Liver (tissue), 9 donors: Measurements from ENCODE around the gene GSAP. TPM values are rescaled to one million over a fixed set of nuclear protein-coding genes. Genes with fewer than 3 reads are reported as not detected.
A peak's percentile ranks its signal among the peaks of the same experiment; 100 is the strongest.

ENCODE experiments used
- DNase-seq: peaks from one replicate; pipeline ENCODE4 v3.0.0-alpha.2; 2017; ENCODE audit warnings: low spot score
- H3K27ac ChIP-seq, 2 donors: one replicate each; pipeline ENCODE4 v1.7.0; 2013; ENCODE audit warnings: inconsistent platforms in 2 of 2, low read length in 2 of 2, control low read depth in 1 of 2, low read depth in 1 of 2, mild to moderate bottlenecking in 1 of 2
- H3K27me3 ChIP-seq, 4 donors: one replicate each; pipeline versions ENCODE4 v1.6.1 to v1.7.0; 2013; ENCODE audit warnings: low read length in 3 of 4, inconsistent platforms in 1 of 4, mild to moderate bottlenecking in 1 of 4, moderate library complexity in 1 of 4; ENCODE audit not compliant: control insufficient read depth in 4 of 4, insufficient read depth in 4 of 4
- H3K36me3 ChIP-seq, 4 donors: one replicate each; pipeline versions ENCODE4 v1.6.1 to v1.7.0; 2013; ENCODE audit warnings: low read length in 3 of 4, mild to moderate bottlenecking in 3 of 4, low read depth in 1 of 4, moderate library complexity in 1 of 4; ENCODE audit not compliant: control insufficient read depth in 4 of 4, insufficient read depth in 3 of 4
- H3K4me1 ChIP-seq, 4 donors: one replicate each; pipeline versions ENCODE4 v1.6.1 to v1.7.0; 2013; ENCODE audit warnings: low read length in 3 of 4, mild to moderate bottlenecking in 3 of 4, moderate library complexity in 1 of 4; ENCODE audit not compliant: control insufficient read depth in 4 of 4, insufficient read depth in 4 of 4
- H3K4me3 ChIP-seq, 3 donors: one replicate each; pipeline versions ENCODE4 v1.6.1 to v1.7.0; 2013; ENCODE audit warnings: low read length in 3 of 3, control low read depth in 1 of 3, low read depth in 1 of 3, mild to moderate bottlenecking in 1 of 3
- H3K9ac ChIP-seq, 2 donors: one replicate each; pipeline ENCODE4 v1.7.0; 2013; ENCODE audit warnings: low read length in 2 of 2, mild to moderate bottlenecking in 2 of 2, moderate library complexity in 2 of 2, control low read depth in 1 of 2, low read depth in 1 of 2
- H3K9me3 ChIP-seq, 4 donors: one replicate each; pipeline versions ENCODE4 v1.6.1 to v1.7.0; 2013; ENCODE audit warnings: low read length in 3 of 4; ENCODE audit not compliant: control insufficient read depth in 4 of 4
- FOXA1 ChIP-seq: IDR thresholded peaks from 2 replicates; pipeline ENCODE4 v1.6.1; 2016; ENCODE audit warnings: antibody characterized with exemption
- FOXA2 ChIP-seq: IDR thresholded peaks from 2 replicates; pipeline ENCODE4 v1.6.1; 2016; ENCODE audit warnings: antibody characterized with exemption
- GABPA ChIP-seq, 2 donors: IDR thresholded peaks in 1 of 2; conservative IDR thresholded peaks in 1 of 2; 2 replicates each; pipeline ENCODE4 v1.6.1; 2016; ENCODE audit warnings: antibody characterized with exemption in 2 of 2, mild to moderate bottlenecking in 1 of 2, moderate library complexity in 1 of 2
- HNF4A ChIP-seq, 2 donors: conservative IDR thresholded peaks; 2 replicates each; pipeline ENCODE4 v1.6.1; 2016; ENCODE audit warnings: antibody characterized with exemption in 2 of 2, mild to moderate bottlenecking in 2 of 2
- HNF4G ChIP-seq: IDR thresholded peaks from 2 replicates; pipeline ENCODE4 v1.6.1; 2016; ENCODE audit warnings: antibody characterized with exemption
- JUND ChIP-seq, 2 donors: IDR thresholded peaks; 2 replicates each; pipeline ENCODE4 v1.6.1; 2016; ENCODE audit warnings: antibody characterized with exemption in 2 of 2
- NR2F2 ChIP-seq: IDR thresholded peaks from 2 replicates; pipeline ENCODE4 v1.6.1; 2016; ENCODE audit warnings: antibody characterized with exemption
- RAD21 ChIP-seq, 2 donors: IDR thresholded peaks; 2 replicates each; pipeline ENCODE4 v1.6.1; 2016; ENCODE audit warnings: antibody characterized with exemption in 2 of 2, mild to moderate bottlenecking in 2 of 2
- RXRA ChIP-seq, 2 donors: IDR thresholded peaks; 2 replicates each; pipeline ENCODE4 v1.6.1; 2017 to 2018; ENCODE audit warnings: antibody characterized with exemption in 2 of 2, mild to moderate bottlenecking in 1 of 2
- SP1 ChIP-seq: IDR thresholded peaks from 2 replicates; pipeline ENCODE4 v1.6.1; 2018; ENCODE audit warnings: antibody characterized with exemption, mild to moderate bottlenecking
- TAF1 ChIP-seq: conservative IDR thresholded peaks from 2 replicates; pipeline ENCODE4 v1.6.1; 2016; ENCODE audit warnings: antibody characterized with exemption, mild to moderate bottlenecking
- YY1 ChIP-seq: IDR thresholded peaks from 2 replicates; pipeline ENCODE4 v1.6.1; 2016; ENCODE audit warnings: antibody characterized with exemption, mild to moderate bottlenecking
- whole genome bisulfite sequencing: extraction: QIAGEN DNeasy Blood & Tissue Kit; methylation state at CpG from one replicate; pipeline ENCODE4 v1.1.7; 2013; 5-methylcytosine and 5-hydroxymethylcytosine counted together
- polyA plus RNA-seq, 2 donors: library from polyadenylated mRNA; stranded (reverse) in 1 of 2; unstranded in 1 of 2; fragments of 200-250 nt in 1 of 2; fragments of >200 nt in 1 of 2; fragmentation: Nextera tagmentation in 1 of 2; extraction: Ambion mirVana in 1 of 2; gene quantifications; one replicate each; pipeline versions ENCODE4 v1.2.1 to v1.2.3, GENCODE V29; 2013 to 2015
- total RNA-seq, 2 donors: library from RNA; depleted of rRNA; stranded (reverse); fragments of >200 nt; gene quantifications; one replicate each; pipeline ENCODE4 v1.2.3, GENCODE V29; 2014
- TF ChIP-seq, protein P1 (sequence below): IDR thresholded peaks from 2 replicates; pipeline ENCODE4 v1.6.1; 2016; ENCODE audit warnings: antibody characterized with exemption
- TF ChIP-seq, protein P2 (sequence below): IDR thresholded peaks from 2 replicates; pipeline ENCODE4 v1.6.1; 2016; ENCODE audit warnings: antibody characterized with exemption, mild to moderate bottlenecking
- TF ChIP-seq, protein P3 (sequence below): IDR thresholded peaks from 2 replicates; pipeline ENCODE4 v1.6.1; 2016; ENCODE audit warnings: antibody characterized with exemption
- donor health status: healthy.
- donor health status: healthy.
- donor health status: healthy.
- donor health status: healthy.
- donor health status: healthy.

GSAP gene
- total and polyA plus RNA-seq, 4 donors: 4.1 to 30.9 (median 17.7) TPM

DNA sequence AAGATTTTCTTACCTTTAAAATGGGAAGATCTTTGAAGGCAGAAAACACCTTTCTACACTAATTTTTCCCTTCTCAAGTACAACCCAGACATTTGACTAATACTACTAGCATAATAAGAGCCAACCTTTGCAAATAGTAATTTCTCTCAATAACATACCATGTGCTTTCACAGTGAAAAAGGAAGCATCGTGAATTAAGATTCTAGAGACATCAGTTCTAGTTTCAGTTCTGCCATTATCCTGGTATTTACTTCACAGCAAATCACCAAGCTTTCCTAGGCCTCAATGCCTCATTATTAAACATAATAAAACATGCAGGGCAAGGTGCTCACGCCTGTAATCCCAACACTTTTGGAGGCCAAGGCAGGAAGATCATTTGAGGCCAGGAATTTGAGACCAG is 24.9 kb downstream of the GSAP start:
- Histone ChIP-seq H3K27me3 (no peaks in the 10 kb centered on the region), H3K4me3 (no peak overlapping the region), H3K9me3 (no peaks in the 10 kb centered on the region), H3K27ac (no peak overlapping the region), H3K4me1 (no peaks in the 10 kb centered on the region), H3K36me3 (peaks cover 0 to 17% (median 10%) of the 10 kb centered on the region in 4 donors), H3K9ac (no peak overlapping the region)
- no peak for DNase-seq
- WGBS: 85% methylated on average over 2 of the region's 2 CpGs
- TF ChIP-seq HNF4G: no peak
- TF ChIP-seq JUND (IDR thresholded peaks at IDR 0.05): no peak
- no peak for TF ChIP-seq NR2F2
- TF ChIP-seq TAF1: no peak
- TF ChIP-seq, protein P1, sequence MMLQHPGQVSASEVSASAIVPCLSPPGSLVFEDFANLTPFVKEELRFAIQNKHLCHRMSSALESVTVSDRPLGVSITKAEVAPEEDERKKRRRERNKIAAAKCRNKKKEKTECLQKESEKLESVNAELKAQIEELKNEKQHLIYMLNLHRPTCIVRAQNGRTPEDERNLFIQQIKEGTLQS: no peak
- TF ChIP-seq GABPA (IDR thresholded peaks at IDR 0.05 in 1 of 2, conservative IDR thresholded peaks at IDR 0.05 in 1 of 2): no peak
- TF ChIP-seq RAD21 (IDR thresholded peaks at IDR 0.05): no peak
- no peak for TF ChIP-seq RXRA (IDR thresholded peaks at IDR 0.05)

DNA sequence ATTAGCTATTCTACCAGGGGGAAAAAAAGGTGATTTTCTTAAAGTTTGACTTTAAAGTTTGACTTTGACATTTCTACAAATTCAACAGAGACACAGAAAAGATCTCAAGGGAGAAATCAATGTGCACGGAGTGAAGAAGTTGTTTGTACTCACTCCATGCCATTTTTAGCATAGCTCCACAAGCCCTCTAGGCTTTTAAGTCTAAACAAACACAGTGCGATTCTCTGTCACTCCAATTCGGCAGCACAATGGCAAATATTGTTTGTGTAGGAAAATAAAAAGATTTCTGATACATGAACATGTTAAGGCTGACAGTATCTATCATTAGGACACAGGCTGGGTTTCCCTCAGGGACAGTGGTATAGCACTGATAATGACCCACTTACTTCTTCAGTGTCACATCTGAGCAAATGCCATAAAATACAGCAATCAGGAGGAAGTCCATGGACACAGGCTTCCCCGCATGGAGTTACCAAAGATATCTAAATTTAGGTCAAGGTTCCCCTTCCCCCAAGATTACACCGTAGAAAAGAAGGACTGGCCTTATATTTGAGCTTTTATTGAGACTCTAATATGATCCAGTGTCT is 28.0 kb downstream of the GSAP start:
- peaks cover 4 to 10% (median 7%) of the 10 kb centered on the region in 4 donors for H3K4me1 ChIP-seq
- H3K4me3 ChIP-seq: no peak overlapping the region
- no peak overlapping the region for H3K27ac ChIP-seq
- H3K27me3 ChIP-seq: no peaks in the 10 kb centered on the region
- no peak for TF ChIP-seq GABPA (IDR thresholded peaks at IDR 0.05 in 1 of 2, conservative IDR thresholded peaks at IDR 0.05 in 1 of 2)
- TF ChIP-seq HNF4A (conservative IDR thresholded peaks at IDR 0.05): peak in 1 of 2 donors; percentile 20
- TF ChIP-seq, protein P1: no peak
- no peak for DNase-seq
- 72% methylated on average over 5 of the region's 5 CpGs for WGBS
- H3K36me3 ChIP-seq: peaks cover 2 to 14% (median 12%) of the 10 kb centered on the region in 4 donors
- H3K9me3 ChIP-seq: no peaks in the 10 kb centered on the region
- no peak overlapping the region for H3K9ac ChIP-seq

DNA sequence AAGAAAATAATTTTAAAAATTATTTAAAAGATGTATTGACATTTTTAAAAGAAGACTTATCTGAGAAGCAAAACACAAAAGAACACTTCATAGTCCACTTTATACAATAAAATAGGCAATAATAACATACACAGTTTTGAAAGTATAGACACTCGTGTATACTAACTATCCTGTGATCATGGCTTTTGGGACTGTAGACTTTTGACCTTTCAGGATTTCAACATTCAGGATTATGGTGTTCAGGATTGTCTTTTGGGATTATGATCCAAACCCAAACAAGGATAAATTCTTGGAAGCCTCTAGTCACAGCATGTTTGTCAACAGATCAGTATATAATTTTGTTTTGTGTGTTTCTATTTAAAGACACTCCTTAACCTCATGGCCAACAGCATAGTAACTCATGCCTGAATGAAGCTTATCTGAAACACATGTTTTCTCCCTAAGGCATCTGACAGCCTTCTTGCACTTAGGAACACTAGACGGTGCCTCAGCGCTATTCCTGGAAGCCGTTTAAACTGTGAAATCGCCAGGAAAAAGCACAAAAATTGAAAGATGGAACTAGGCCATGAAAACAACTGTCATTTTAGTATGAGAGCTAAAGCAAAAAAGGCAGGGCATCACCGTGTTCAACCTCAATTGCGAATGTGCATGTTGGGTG is 29.9 kb downstream of the GSAP start:
- no peaks in the 10 kb centered on the region for H3K27me3 ChIP-seq
- no peaks in the 10 kb centered on the region for H3K9me3 ChIP-seq
- H3K36me3 ChIP-seq: peaks cover 2 to 18% (median 8%) of the 10 kb centered on the region in 4 donors
- no peak overlapping the region for H3K4me3 ChIP-seq
- no peak for DNase-seq
- 90% methylated on average over 7 of the region's 7 CpGs for WGBS
- H3K27ac ChIP-seq: no peak overlapping the region
- no peak overlapping the region for H3K9ac ChIP-seq
- TF ChIP-seq, protein P1: no peak
- TF ChIP-seq HNF4A (conservative IDR thresholded peaks at IDR 0.05): peak in 1 of 2 donors; percentile 27
- H3K4me1 ChIP-seq: peaks cover 4 to 13% (median 8%) of the 10 kb centered on the region in 4 donors

DNA sequence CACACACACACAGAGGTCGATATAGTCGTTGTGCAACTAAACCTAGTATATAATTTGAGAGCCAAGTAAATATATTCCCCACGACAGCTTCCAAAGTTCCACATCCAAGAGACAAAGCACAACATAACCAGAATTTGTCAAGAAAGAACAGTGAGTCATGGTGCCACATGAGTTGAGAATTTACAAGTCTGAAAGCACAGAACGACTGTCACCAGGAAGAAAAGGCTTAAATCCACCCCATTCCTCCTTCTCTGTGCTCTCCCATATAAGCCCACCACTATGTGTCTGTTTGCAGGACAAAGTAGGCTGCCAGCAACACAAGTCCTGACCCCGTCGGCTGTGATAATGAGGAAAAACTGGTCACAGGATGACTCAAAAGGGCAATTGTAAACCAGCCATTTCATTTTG is 32.8 kb downstream of the GSAP start:
- Histone ChIP-seq H3K27ac (peak overlapping the region; percentile 72 to 78), H3K4me3 (no peak overlapping the region), H3K9me3 (no peaks in the 10 kb centered on the region), H3K27me3 (no peaks in the 10 kb centered on the region), H3K4me1 (peaks cover 7 to 15% (median 11%) of the 10 kb centered on the region in 4 donors), H3K9ac (no peak overlapping the region), H3K36me3 (peaks cover 2 to 15% (median 8%) of the 10 kb centered on the region in 4 donors)
- no peak for DNase-seq
- 35% methylated on average over 6 of the region's 6 CpGs for WGBS
- no peak for TF ChIP-seq FOXA2
- TF ChIP-seq YY1: peak; percentile 65
- peak; percentile 17 to 53 for TF ChIP-seq RAD21 (IDR thresholded peaks at IDR 0.05)
- TF ChIP-seq, protein P2, sequence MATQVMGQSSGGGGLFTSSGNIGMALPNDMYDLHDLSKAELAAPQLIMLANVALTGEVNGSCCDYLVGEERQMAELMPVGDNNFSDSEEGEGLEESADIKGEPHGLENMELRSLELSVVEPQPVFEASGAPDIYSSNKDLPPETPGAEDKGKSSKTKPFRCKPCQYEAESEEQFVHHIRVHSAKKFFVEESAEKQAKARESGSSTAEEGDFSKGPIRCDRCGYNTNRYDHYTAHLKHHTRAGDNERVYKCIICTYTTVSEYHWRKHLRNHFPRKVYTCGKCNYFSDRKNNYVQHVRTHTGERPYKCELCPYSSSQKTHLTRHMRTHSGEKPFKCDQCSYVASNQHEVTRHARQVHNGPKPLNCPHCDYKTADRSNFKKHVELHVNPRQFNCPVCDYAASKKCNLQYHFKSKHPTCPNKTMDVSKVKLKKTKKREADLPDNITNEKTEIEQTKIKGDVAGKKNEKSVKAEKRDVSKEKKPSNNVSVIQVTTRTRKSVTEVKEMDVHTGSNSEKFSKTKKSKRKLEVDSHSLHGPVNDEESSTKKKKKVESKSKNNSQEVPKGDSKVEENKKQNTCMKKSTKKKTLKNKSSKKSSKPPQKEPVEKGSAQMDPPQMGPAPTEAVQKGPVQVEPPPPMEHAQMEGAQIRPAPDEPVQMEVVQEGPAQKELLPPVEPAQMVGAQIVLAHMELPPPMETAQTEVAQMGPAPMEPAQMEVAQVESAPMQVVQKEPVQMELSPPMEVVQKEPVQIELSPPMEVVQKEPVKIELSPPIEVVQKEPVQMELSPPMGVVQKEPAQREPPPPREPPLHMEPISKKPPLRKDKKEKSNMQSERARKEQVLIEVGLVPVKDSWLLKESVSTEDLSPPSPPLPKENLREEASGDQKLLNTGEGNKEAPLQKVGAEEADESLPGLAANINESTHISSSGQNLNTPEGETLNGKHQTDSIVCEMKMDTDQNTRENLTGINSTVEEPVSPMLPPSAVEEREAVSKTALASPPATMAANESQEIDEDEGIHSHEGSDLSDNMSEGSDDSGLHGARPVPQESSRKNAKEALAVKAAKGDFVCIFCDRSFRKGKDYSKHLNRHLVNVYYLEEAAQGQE: peak; percentile 33
- TF ChIP-seq JUND (IDR thresholded peaks at IDR 0.05): peak; percentile 80 to 91
- TF ChIP-seq RXRA (IDR thresholded peaks at IDR 0.05): peak; percentile 67 to 73
- TF ChIP-seq, protein P3, sequence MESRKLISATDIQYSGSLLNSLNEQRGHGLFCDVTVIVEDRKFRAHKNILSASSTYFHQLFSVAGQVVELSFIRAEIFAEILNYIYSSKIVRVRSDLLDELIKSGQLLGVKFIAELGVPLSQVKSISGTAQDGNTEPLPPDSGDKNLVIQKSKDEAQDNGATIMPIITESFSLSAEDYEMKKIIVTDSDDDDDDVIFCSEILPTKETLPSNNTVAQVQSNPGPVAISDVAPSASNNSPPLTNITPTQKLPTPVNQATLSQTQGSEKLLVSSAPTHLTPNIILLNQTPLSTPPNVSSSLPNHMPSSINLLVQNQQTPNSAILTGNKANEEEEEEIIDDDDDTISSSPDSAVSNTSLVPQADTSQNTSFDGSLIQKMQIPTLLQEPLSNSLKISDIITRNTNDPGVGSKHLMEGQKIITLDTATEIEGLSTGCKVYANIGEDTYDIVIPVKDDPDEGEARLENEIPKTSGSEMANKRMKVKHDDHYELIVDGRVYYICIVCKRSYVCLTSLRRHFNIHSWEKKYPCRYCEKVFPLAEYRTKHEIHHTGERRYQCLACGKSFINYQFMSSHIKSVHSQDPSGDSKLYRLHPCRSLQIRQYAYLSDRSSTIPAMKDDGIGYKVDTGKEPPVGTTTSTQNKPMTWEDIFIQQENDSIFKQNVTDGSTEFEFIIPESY: peak; percentile 50
- no peak for TF ChIP-seq HNF4G
- TF ChIP-seq, protein P1: peak; percentile 86
- TF ChIP-seq FOXA1: no peak
- TF ChIP-seq HNF4A (conservative IDR thresholded peaks at IDR 0.05): peak; percentile 75 to 82
- peak; percentile 86 for TF ChIP-seq SP1
